Keratinocyte (primary cell): ENCODE results near the gene VMP1.

Experiments used
- EZH2 ChIP-seq: IDR thresholded peaks from one replicate; pipeline ENCODE4 v1.6.1; 2012; ENCODE audit warnings: inconsistent platforms, mild to moderate bottlenecking, low read length, moderate library complexity
- TF ChIP-seq, protein P1 (sequence below), 3 experiments: IDR thresholded peaks in 1 of 3; conservative IDR thresholded peaks in 1 of 3; optimal IDR thresholded peaks in 1 of 3; 2 replicates in 2 of 3; 3 replicates in 1 of 3; pipeline versions ENCODE3 to v1.5.1; 2011; ENCODE audit warnings: low read length in 3 of 3, mild to moderate bottlenecking in 3 of 3, moderate library complexity in 2 of 3, control low read depth in 1 of 3, inconsistent platforms in 1 of 3; ENCODE audit not compliant: insufficient read depth in 2 of 3; ENCODE audit errors: extremely low read depth in 1 of 3

DNA sequence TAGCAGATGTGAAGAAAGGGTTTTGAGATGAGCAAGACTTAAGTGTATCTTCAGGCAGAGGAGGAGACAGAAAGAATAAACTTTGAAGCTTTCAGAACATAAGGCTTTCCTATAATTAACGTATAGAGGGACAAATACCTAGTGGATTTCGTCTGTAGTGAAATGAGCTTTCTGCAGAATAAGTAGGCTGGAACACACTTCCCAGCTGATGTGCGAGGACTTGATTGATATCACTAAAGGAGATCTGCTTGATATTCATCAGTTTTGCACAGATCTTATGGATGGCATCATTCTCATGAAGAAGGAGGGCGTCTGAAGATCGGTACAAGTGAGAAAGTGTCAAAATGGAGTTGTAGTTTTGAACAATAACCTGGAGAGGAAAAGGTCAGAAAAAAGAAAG, 170.5 kb downstream of the VMP1 start:
- TF ChIP-seq, protein P1, sequence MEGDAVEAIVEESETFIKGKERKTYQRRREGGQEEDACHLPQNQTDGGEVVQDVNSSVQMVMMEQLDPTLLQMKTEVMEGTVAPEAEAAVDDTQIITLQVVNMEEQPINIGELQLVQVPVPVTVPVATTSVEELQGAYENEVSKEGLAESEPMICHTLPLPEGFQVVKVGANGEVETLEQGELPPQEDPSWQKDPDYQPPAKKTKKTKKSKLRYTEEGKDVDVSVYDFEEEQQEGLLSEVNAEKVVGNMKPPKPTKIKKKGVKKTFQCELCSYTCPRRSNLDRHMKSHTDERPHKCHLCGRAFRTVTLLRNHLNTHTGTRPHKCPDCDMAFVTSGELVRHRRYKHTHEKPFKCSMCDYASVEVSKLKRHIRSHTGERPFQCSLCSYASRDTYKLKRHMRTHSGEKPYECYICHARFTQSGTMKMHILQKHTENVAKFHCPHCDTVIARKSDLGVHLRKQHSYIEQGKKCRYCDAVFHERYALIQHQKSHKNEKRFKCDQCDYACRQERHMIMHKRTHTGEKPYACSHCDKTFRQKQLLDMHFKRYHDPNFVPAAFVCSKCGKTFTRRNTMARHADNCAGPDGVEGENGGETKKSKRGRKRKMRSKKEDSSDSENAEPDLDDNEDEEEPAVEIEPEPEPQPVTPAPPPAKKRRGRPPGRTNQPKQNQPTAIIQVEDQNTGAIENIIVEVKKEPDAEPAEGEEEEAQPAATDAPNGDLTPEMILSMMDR (optimal IDR thresholded peaks at IDR 0.05 in 1 of 3, IDR thresholded peaks at IDR 0.05 in 1 of 3, conservative IDR thresholded peaks at IDR 0.05 in 1 of 3; ENCODE audit: extremely low read depth in 1 of 3, insufficient read depth in 2 of 3, low read length in 3 of 3), result no peak
- no peak for TF ChIP-seq EZH2
